ENCODE measurements around the gene GUCD1.

The GUCD1 gene

DNA sequence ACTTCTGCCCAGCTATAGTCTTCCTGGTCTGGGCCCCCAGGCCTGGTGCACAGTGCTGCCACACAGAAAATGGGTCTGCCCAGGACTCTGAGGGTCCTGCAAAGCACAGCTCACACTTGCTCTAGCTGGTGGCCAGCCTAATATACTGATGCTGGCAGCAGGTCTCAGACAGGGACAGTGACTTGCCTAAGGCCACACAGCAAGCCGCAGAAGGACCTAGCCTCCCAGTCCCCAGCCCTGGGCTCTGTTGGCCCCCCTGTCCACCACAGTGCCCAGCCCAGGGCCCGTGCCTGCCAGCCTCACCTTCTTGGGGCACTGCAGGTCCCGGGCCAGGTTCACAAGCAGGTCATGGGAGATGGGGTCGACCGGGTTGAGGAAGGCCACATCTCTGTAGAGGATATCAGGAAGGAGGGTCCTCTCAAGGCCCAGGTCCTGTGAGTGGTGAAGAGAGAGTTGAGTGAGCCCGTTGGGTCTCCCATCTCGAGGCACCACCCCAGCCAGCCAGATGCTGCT lies 34.6 kb upstream of the GUCD1 start:
- DNase-seq, result no peak

- DNase-seq, result no peak
These were observed 34.0 kb upstream of the GUCD1 start for GRCh38 chr22:24588757-24589481.

GRCh38 chr22:24588381-24588756 lies 33.4 kb upstream of the GUCD1 start:
- no peak for DNase-seq

GRCh38 chr22:24587948-24588347 lies 33.0 kb upstream of the GUCD1 start:
- DNase-seq, result no peak

DNA sequence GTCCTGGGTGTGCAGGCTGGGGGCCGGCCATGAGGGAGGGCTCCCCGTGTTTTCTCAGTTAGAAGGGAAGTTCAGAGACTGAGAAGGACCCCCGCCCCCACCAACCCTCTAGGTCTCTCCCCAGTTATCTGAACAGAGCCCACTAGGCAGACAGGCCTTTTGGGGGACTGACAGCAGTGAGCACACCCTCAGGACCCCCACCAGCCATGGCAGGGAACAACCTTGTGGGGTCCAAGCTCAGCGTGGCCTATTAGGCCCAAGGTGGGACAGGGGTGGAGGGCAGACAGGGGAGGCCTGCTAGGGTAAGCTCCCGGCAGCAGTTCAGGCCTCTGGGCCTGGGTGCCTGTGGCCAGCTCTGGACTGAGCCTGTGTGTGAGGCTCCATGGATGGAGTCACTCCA lies 32.3 kb upstream of the GUCD1 start:
- DNase-seq, result no peak

DNA sequence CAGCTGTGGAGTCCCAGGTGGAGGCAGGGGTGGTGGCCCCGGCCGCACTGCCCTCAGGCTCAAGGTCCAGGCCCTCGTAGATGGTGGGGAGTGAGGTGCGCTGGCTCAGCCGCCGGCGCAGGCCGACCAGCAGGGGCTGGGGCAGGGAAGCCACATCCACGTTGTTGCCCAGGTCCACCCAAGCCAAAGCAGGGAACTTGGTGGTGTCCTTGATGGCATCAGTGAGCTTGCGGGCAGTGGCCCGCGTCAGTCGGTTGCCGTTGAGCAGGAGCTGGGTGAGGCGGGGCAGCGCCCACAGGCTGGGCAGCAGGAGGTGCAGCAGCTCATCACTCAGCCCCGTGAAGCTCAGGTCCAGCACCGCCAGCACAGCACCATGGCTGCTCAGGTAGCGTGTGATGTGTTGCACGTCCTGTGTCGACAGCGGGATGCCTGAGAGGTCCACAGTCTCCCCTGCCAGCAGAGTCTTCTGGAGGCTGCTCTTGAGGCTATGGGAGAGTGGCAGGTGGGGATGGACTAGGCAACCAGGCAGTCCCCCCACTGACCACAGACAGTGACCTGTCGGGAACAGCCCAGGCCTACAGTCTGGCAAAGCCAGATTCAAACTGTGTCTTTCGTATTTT lies 31.1 kb upstream of the GUCD1 start:
- no peak for DNase-seq

GRCh38 chr22:24585461-24585860 lies 30.5 kb upstream of the GUCD1 start:
- no peak for DNase-seq

GRCh38 chr22:24584871-24585411 lies 30.0 kb upstream of the GUCD1 start:
- no peak for DNase-seq

- DNase-seq, result no peak
These were observed 29.3 kb upstream of the GUCD1 start for GRCh38 chr22:24584166-24584790.

GRCh38 chr22:24583221-24584165 lies 28.6 kb upstream of the GUCD1 start:
- no peak for DNase-seq

DNA sequence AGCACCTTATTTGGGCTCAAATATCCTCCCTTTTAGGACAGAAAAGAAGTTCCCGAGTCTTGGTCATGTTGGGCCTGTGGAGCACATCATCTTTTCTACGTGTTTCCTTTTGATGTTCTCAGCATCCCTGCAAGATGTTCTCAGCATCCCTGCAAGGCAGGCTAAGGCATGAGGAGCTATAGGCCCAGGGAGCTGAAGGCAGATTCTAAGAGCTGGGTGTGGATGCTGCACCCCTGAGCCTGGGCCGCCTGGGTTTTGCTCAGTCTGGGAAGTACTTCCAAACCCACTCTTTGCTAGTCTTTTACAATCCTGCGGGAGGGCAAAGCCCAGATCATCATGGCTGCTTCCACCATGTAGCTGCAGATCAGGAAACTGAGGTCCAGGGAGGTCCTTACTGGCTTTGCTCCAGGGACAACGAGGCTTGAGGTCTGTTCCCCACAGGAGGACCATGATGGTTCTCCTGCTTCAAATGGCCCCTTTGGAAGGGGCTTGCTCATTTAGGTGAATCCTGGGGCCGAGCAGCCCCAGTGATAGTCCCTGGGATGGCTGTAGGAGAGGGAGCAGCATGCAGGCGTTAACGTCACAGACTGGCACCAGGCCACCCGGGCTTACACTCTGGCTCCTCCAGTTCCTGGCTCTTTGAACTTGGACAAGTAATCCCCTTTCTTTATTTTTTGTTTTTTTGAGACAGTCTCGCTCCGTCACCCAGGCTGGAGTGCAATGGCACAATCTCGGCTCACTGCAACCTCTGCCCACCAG lies 27.3 kb upstream of the GUCD1 start:
- DNase-seq, result no peak

GRCh38 chr22:24580276-24580675 lies 25.3 kb upstream of the GUCD1 start:
- DNase-seq, result no peak

GRCh38 chr22:24579258-24579601 lies 24.3 kb upstream of the GUCD1 start:
- no peak for DNase-seq

DNA sequence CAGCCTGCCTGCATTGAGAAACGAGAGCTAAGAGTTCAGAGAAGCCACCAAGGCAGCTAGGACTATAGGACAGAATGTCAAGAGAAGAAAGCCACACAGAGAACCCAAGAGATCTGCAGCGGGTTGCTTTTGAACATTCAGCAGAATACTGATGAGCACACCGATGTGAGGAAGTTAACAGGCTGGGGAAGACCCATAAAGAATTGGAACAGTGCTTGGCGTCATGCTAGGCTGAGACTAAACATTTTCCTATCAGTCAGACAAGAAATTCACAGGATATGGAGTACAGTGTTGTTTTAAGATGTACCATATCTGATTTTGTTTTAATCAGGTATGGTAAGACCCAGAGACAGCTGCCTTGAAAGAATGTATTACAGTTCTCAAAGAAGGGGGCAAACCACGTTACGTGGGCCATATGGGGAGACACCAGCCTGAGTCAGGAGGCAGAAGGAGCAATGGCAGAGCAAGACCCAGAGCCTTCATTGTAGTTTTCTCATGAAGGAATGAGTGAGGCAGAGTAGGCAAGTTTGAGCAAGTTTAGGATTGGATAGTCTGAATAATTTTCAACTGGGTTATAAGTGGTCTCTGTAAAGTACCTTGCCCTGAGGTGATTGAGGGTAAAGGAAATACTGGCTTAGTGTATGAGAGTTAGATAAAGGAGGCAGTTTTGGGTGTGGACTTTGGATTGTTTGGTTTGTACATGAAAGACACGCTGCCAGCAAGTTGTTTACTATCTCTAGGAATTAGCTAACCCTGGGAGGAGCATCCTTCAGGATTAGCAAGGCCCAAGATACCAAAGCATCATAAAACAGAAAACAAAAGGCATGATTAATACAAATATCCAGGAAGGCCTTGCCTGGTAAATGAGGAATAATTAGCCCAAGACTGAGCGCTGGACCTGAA lies 23.7 kb upstream of the GUCD1 start:
- DNase-seq, result no peak

- no peak for DNase-seq
These were observed 21.8 kb upstream of the GUCD1 start for GRCh38 chr22:24576778-24577177.

DNA sequence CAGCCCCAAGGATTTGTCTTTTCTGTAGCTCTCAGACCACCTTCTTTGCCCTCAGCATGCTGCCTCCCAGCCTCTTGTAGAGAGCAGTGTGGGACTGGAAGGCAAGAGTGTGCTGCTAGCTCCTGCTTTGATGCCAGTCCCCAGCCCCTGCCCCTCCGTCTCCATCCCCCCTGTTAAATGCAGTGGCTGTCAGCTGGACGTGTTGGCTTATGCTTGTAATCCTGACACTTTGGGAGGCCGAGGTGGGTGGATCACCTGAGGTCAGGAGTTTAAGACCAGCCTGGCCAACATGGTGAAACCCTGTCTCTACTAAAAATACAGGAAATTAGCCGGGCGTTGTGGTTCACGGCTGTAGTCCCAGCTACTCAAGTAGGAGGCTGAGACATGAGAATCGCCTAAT lies 16.3 kb upstream of the GUCD1 start:
- no peak for DNase-seq

GRCh38 chr22:24567668-24568067 lies 12.7 kb upstream of the GUCD1 start:
- no peak for DNase-seq

GRCh38 chr22:24566899-24567511 lies 12.1 kb upstream of the GUCD1 start:
- no peak for DNase-seq

- no peak for DNase-seq
These were observed 10.1 kb upstream of the GUCD1 start for GRCh38 chr22:24565077-24565476.

DNA sequence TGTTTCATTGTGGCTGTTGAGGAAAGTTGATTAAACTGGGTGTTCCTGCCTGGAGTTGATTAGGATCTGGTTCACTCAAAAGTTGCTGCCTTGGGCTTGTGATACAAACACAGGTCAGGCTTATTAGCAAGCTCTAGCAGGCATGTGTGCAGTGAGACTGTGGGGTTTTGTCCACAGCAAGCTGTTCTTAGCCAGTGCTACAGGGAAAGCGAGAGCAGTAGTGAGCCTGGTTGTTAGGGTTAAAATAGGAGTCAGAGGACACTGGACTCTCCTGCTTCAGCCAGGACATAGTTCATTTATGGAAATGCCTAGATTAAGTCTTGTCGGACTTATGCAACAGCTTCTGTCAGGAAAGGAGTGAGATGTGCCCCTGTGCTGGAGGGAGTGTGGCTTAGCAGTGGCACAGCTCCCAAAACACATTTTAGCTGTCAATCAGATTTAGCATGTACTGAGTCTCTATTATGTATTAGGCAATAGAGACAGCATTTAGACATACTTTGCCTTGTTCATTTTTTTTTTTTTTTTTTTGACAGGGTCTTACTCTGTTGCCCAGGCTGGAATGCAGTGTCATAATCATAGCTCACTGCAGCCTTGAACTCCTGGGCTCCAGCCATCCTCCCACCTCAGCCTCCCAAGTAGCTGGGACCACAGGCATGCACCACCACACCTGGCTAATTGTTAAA lies 9.6 kb upstream of the GUCD1 start:
- no peak for DNase-seq

All from activated CD4-positive, alpha-beta T cell treated with anti-CD3 and anti-CD28 coated beads for 1 hour (primary cell).